GM21447 (cell line): ENCODE measurements around the gene GRB2.
"Not testable (repeated sequence)": the region's sequence is repeated elsewhere in the genome, so short reads cannot be mapped to it uniquely, and the experiment has no call there.

ENCODE experiments used
- ATAC-seq: cut with Tn5 transposase; IDR thresholded peaks from one replicate; pipeline ENCODE4 v1.9.1; 2021; ENCODE audit not compliant: unreplicated experiment

GRB2 gene

DNA sequence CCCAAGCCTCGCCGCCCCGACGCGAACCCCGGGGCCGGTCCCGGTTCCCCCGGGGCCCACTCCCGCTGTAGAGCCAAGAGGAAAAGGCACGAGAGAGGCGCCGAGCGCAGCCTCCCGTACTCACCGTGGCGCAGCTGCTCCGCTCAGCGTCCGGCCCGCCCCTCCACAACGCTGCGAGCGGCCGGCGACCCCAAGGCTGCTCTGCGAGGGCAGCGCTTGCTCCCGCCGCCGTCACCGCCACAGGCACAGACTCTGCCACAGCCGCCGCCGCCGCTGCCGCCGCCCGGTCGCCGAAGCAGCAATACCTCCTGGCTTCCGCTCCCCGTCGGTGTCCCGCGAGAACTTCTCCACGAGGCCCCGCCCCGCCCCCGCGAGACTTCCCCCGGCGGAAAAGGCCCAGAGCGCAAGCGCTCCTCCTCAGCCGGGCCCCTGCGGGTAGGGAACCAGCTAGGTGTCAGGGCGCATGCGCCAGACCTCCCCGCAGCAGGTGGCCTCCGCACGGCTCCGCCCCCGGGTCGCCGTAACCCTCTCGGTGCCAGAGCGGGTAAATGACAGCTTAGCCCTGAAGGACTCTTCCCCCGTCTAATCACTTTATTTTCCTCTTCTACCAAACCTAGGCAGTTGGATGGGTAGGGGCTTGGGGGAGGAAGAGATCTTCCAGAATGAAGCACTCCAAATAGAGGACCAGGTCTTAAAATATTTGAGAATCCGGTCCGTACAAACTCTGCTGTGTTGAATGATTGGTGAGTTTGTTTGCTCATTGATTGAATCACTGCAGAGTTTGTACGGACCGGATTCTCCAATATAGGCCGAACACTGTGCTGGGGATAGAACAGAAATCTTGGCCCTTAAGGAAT, at the start of gene GRB2:
Gene GRB2 (minus strand): TSS at position 314 of the 857 bp plus-strand sequence. CDS start 12,050 bp downstream, outside the sequence.
- peak; percentile 78 for ATAC-seq

DNA sequence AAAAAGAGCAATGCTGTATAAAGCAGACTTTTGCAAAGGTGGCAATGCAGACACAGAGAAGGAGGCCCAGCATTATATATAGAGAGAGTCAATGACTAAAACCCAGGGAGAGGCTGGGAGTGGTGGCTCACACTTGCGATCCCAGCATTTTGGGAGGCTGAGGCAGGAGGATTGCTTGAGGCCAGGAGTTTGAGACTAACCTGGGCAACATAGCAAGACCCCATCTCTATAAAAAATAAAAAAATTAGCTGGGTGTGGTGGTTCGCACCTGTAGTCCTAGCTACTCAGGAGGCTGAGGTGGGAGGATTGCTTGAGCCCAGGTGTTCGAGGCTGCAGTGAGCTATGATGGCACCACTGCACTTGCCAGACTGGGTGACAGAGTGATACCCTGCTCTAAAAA, 49.2 kb upstream of the GRB2 start:
- not testable (repeated sequence) for ATAC-seq

DNA sequence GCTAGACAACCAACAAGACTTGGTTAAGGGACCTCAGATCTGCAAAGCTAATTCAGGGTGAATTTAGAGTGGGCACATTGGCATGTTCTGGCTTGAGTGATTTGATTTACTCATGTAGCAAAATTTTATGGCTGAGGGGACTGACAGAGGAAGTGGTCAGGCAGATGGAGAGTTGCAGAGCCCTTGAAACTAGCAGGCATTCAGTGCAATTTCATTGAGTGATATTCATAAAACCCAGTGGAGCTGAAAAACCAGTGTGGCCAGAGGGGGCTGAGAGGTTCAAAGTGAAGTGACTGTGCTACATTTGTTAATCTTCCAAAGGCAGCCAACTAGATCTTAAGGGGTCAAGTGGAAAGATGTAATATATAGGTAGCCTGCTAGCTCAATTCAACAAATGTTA, 48.7 kb upstream of the GRB2 start:
- no peak for ATAC-seq

DNA sequence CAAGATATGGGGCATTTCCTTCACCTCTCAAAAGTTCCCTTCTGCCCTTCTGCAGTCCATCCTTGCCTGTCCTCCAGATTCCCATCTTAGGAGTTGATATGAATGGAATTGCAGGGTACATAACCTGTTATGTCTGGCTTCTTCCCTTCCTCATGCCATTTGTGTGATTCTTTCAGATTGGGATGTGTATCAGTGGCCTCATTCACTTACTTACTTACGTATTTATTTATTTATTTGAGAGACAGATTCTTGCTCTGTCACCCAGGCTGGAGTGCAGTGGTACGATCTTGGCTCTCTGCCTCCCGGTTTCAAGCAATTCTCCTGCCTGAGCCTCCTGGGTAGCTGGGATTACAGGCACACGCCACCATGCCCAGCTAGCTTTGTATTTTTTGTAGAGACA, 44.8 kb upstream of the GRB2 start:
- ATAC-seq = no peak

DNA sequence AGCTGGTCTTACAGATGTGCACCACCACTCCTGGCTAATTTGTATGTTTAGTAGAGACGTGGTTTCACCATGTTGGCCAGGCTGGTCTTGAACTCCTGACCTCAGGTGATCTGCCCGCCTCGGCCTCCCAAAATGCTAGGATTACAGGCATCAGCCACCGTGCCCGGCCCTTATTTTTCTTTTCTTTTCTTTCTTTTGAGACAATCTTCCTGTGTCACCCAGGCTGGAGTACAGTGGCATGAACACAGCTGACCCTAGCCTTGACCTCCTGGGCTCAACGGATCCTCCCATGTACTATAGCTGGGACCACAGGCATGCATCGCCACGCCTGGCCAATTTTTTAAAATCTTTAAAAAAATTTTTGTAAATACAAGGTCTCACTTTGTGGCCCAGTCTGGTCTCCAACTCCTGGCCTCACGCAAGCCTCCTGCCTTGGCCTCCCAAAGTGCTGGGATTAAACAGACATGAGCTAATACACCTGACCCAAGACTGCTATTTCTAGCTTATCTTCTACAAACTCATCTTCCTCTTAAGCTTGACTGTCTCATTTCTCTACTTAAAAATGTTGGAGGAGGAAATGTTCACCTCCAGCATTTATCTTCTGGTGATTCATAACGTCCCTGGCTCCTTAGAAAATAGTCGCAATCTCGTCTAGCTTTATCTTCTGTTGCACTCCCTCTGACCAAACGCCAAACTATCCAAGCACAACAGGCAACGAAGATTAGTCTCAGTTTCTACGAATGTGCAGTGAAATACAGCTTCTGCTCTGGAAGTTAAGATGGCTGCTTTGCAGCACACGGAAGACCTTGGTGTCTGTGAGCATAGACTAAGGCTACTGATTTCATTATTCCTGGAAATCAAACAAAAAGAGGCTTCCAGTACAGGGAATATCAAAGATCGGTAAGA, 42.7 kb upstream of the GRB2 start:
- ATAC-seq = no peak

DNA sequence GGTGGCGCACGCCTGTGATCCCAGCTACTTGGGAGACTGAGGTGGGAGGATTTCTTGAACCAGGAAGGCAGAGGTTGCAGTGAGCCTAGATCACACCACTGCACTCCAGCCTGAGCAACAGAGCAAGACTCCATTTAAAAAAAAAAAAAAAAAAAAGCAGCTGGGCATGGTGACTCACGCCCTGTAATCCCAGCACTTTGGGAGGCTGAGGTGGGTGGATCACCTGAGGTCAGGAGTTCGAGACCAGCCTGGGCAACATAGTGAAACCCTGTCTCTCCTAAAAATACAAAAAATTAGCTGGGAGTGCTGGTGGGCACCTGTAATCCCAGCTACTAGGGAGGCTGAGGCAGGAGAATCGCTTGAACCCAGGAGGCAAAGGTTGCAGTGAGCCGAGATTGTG, 40.4 kb upstream of the GRB2 start:
- ATAC-seq = not testable (repeated sequence)

DNA sequence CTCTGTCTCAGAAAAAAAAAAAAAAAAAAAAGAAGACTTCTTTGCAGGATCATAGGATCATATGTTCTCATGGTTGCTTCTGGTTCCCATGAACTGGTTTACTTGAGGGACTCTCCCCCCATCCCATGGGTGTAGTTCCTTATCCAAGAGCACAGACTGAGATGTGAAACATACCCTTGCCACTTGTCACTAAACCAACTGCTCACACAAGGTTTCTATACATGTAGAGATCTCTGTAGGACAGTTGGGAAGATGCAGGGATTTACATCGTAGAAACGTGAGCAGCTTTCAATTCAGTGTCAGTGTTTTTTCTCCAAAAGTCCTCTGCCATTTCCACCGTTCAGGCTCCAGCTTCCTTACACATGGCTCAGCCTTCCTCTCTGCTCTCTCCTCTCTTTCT, 39.8 kb upstream of the GRB2 start:
- no peak for ATAC-seq

DNA sequence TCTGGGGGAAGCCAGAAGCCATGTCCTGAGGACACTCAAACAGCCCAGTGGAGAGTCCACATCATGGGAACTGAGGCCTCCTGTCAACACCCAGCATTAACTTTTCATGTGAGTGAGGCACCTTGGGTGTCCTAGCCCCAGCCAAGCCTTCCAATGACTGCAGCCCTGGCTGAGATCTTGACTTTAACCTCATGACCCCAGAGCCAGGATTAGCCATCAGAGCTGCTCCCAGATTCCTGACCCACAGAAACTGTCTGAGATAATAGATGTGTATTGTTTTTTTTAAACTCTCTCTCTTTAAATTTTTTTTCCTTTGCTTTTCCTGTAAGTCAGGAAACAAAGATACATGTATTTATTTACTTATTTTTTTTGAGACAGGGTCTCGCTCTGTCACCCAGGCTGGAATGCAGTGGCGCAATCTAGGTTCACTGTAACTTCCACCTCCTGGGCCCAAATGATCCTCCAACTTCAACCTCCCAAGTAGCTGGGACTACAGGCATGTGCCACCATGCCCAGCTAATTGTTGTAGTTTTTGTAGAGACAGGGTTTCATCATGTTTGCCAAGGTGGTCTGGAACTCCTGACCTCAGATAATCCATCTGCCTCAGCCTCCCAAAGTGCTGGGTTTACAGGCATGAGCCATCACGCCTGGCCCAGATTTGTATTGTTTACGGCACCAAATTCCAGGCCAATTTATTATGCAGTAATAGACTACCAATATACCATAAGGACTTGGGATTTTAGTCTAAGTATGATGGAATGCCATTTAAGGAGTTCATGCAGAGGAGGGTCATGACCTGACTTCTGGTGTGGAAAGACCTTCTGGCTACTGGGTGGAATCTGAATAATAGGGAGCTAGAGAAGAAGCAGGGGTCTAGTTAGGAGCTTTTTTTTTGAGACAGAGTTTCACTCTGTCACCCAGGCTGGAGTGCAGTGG, 37.0 kb upstream of the GRB2 start:
- no peak for ATAC-seq

DNA sequence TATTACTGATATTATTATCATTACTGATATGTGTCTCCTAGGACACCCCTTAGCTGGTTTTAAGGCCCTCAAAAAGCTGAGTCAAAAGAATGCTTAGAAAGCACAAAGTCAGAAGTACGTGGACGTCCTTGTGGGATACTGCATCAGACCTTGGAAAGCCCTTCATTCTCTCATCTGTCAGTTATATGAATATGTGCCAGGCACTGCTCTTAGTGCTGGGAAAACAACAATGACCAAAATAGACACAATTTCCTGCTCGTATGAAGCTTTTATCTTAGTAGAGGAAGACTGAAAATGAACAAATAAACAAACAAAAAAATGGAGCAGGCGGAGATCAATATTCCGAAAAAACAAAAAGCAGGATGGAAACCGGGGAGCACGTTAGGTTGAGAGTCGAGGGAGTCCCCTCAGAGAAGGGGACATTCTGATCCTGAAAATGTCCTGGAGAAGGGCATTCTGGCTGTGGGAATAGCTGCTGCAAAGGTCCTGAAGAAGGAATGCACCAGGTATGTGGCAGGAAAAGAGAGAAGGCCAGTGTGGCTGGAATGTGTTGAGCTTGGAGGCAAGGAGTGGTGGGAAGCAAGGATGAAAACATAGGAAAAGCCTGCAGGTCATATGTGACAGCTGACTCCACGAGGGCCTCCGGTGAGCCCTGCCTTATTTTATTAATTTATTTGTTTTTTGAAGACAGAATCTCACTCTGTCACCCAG, 35.4 kb upstream of the GRB2 start:
- ATAC-seq = no peak

DNA sequence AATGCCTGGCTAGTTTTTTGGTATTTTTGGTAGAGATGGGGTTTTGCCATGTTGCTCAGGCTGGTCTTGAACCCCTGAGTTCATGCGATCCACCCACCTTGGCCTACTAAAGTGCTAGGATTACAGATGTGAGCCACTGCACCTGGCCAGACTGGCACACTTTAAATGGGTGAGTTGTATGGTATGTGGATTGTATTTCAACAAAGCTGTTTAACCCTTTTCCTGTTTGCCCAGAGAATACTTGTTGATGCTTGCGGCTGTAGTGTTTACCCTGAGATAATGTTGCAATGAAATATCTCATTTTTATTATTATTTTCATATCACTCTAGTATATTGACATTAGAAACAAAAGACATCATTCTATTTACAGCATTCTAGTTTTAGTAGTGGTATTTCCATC, 33.8 kb upstream of the GRB2 start:
- no peak for ATAC-seq

DNA sequence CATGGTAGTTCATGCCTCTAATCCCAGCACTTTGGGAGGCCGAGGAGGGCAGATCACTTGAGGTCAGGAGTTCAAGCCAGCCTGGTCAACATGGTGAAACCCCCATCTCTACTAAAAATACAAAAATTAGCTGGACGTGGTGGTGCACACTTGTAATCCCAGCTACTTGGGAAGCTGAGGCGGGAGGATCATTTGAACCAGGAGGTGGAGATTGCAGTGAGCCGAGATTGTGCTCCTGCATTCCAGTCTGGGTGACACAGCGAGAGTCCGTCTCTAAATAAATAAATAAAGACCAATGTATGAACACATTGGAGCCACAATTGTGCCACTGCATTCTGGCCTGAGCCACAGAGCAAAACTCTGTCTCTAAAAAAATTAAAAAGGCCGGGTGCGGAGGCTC, 31.9 kb upstream of the GRB2 start:
- ATAC-seq = not testable (repeated sequence)

DNA sequence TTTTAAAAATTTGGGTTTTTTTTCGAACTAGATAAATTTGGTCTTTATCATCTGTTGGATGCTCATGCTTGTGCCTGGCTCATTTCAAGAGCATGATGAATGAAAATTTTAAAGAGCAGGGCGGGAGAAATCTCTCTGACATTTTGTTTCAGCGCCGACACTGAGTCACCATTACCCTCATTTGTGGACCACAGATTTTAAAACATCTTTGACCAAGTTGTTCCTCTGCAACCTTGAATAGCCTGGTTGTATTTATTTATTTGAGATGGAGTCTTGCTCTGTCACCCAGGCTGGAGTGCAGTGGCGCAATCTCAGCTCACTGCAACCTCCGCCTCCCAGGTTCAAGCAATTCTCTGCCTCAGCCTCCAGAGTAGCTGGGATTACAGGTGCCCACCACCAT, 29.0 kb upstream of the GRB2 start:
- ATAC-seq = not testable (repeated sequence)

DNA sequence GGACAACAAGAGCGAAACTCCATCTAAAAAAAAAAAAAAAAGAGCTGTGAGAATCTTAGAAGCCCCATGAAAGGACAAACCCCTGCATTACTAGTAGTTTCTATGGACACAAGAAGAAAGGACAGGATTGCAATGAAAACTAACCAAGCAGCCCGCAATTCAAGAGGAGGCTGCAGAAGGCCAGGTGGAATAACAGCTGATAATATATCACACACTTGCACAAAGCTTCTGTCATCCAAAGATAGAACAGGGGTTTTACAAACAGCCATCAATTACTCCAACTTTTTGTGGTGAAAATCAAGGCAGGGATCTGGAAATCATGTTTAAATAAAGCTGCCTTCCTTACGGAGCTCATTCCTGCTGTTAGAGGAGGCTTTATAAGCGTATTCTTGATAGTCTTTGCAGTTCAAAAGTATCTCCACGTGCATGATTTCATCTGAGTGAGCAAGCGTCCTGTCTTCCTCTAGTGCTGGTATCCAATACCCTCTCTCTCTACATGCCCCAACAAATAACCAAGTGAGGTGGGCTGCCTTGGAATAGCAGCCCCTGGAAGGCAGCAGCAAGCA, 27.8 kb upstream of the GRB2 start:
- ATAC-seq = no peak

DNA sequence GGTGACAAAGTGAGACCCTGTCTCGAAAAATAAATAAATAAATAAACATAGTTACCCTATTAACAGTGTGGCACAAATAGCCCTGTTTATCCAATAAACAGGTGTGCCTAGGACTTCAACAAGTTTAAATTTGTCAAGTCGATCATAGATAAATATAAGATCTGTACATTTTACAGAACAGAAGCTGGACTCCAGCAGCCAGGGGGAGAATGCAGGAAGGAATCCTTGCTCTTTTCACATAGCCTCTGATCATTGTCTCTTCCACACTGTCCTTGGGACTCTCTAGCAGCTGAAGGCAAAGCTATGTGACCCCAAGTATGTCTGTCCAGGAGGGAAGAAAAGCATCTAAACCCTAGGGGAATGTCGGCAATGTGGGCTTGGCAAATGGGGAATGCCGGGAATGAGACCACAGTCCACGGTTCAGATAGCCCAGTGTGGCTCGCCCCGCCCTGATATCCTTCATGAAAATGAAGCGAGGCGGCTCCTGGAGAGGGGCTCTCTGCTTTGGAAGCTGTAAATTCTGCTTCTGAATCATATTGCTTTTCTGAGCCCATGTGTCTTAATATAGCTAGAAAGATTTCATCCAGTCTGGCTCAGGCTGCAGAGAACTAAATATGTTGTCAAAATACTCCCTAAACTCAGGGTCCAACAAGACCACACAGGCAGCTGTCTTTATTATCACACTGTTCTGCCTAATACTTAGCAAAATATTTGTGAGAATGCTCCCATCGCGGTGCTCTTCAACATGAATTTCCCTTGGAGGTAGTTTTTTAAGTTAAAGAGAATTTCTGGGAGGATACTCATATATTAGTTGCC, 24.9 kb upstream of the GRB2 start:
- ATAC-seq = no peak

DNA sequence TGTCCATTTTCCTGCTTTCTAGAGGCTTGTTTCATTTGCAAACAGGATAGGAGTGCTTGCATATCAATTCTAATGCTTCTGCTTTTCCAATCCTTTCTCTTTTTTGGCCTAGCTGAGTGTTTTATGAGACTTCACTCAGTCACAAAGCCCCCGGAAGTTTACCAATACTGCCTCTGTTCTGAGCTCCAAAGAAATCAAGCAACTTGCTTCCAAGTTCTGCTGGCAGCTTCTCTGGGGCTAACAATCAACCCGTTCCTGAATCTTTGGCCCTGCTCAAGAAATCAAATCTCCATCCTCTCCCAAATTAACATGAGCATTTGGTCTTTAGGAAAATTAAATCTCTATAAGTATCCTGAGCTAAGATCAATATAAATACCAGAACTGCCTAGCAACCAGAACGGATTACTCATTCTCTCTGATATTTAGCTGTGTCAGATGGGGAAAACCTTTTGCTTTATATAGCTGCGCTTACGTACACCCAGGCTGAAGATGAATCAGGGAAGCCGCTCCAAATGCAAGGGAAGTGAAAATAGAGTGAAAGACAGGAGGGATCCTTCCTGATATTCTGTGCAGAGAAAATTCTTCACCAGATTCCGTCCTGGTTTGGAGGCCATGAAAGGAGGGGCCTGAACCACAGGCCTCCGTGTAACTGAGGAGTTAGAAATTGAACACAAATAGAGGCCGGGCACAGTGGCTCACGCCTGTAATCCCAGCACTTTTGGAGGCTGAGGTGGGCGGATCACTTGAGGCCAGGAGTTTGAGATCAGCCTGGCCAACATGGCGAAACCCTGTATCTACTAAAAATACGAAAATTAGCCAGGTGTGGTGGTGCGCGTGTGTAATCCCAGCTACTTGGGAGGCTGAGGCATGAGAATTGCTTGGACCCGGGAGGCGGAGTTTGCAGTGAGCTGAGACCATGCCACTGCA, 23.3 kb upstream of the GRB2 start:
- ATAC-seq = no peak

DNA sequence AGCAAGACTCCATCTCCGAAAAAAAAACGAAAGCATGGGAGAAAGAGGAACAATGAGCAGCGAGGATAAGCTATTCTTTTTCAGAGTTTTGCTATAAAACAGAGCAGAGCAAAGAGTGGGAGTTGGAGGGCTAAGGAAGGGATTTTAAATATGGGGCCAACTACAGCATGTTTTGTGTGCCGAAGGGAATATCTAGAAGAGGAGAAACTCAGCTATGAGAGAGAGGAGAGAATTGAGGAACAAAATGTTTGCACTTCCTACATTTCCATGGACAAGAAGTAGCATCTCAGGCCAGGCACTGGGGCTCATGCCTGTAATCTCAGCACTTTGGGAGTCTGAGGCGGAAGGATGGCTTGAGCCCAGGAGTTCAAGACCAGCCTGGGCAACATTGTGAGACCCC, 13.1 kb upstream of the GRB2 start:
- ATAC-seq = no peak

DNA sequence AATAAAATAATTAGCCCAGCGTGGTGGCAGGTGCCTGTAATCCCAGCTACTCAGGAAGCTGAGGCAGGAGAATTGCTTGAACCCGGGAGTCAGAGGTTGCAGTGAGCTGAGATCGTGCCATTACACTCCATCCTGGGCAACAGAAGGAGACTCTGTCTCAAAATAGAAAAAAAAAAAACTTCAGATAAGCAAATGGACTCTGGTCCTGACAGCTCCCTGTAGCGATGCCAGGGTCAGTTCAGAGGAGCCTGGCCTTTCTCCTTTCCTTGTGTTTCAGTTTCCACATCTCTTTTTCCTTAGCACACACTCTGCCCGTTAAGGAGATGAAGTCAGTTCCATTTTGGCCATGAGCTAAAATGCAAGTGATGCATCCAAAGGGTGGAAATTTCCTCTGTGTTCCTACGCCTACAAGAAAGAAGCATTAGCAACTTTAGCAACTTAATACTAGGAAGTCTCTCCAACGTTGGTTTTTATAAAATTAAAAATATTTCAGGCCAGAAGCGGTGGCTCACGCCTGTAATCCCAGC, 11.6 kb upstream of the GRB2 start:
- no peak for ATAC-seq

DNA sequence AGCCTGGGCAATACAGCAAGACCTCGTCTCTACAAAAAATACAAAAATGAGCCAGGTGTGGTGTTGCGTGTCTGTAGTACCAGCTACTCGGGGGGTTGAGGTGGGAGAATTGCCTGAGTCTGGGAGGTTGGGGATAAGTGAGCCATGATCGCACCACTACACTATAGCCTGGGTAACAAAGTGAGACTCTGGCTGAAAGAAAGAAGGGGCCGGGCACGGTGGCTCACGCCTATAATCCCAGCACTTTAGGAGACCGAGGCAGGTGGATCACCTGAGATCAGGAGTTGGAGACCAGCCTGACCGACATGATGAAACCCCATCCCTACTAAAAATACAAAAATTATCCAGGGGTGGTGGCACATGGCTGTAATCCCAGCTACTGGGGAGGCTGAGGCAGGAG, 10.5 kb upstream of the GRB2 start:
- ATAC-seq = no peak
